A549 (cell line): Measurements from ENCODE around the gene BEAN1.
"Not testable (repeated sequence)": the region's sequence is repeated elsewhere in the genome, so short reads cannot be mapped to it uniquely, and the experiment has no call there.

Experiments
- BCL3 ChIP-seq: fragments of >200 bp; sonication (Bioruptor Twin); formaldehyde crosslinking; IDR thresholded peaks from 3 replicates; pipeline ENCODE4 v1.6.1; 2016
- BHLHE40 ChIP-seq: IDR thresholded peaks from 2 replicates; pipeline ENCODE4 v1.6.1; 2012; ENCODE audit warnings: low read depth, low read length, inconsistent platforms
- CTCF ChIP-seq: fragments of >200 bp; sonication (Bioruptor Twin); formaldehyde crosslinking; IDR thresholded peaks from 3 replicates; pipeline ENCODE4 v1.5.1; 2016
- EP300 ChIP-seq, 2 experiments: fragments of >200 bp; sonication (Bioruptor Twin); formaldehyde crosslinking; IDR thresholded peaks; 2 replicates in 1 of 2; 3 replicates in 1 of 2; pipeline ENCODE4 v1.6.1; 2016 to 2017
- JUN ChIP-seq, 2 experiments: fragments of >200 bp; sonication (Bioruptor Twin); formaldehyde crosslinking; IDR thresholded peaks; 2 replicates in 1 of 2; 3 replicates in 1 of 2; pipeline ENCODE4 v1.6.1; 2016 to 2017
- MAX ChIP-seq: IDR thresholded peaks from 2 replicates; pipeline ENCODE4 v1.6.1; 2012
- MAZ ChIP-seq: fragments of 150-350 bp; IDR thresholded peaks from 2 replicates; pipeline ENCODE4 v1.6.1; 2014; ENCODE audit warnings: antibody characterized with exemption, low read depth, low read length, borderline replicate concordance
- MYC ChIP-seq: IDR thresholded peaks from 2 replicates; pipeline ENCODE4 v1.6.1; 2012; ENCODE audit warnings: mild to moderate bottlenecking, inconsistent platforms, low read length, improper control_type of control experiment, borderline replicate concordance
- POLR2A ChIP-seq: IDR thresholded peaks from 2 replicates; pipeline ENCODE4 v1.6.1; 2012; ENCODE audit warnings: mild to moderate bottlenecking, low read length
- RAD21 ChIP-seq, 2 experiments: fragments of >200 bp in 1 of 2; sonication (Bioruptor Twin) in 1 of 2; formaldehyde crosslinking in 1 of 2; IDR thresholded peaks in 1 of 2; conservative IDR thresholded peaks in 1 of 2; 2 replicates in 1 of 2; 3 replicates in 1 of 2; pipeline ENCODE4 v1.6.1; 2012 to 2018; ENCODE audit warnings: inconsistent platforms in 1 of 2
- TF ChIP-seq, protein P1 (sequence below): fragments of 150-350 bp; IDR thresholded peaks from 2 replicates; pipeline ENCODE4 v1.6.1; 2014; ENCODE audit warnings: low read depth, mild to moderate bottlenecking, low read length

DNA sequence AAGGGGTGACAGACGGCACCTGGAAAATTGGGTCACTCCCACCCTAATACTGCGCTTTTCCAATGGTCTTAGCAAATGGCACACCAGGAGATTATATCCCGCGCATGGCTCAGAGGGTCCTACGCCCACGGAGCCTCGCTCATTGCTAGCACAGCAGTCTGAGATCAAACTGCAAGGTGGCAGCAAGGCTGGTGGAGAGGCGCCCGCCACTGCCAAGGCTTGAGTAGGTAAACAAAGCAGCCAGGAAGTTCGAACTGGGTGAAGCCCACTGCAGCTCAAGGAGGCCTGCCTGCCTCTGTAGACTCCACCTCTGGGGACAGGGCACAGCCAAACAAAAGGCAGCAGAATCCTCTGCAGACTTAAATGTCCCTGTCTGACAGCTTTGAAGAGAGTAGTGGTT lies 69.1 kb downstream of the BEAN1 start:
- not testable (repeated sequence) for TF ChIP-seq CTCF; MAX; BCL3; RAD21 (conservative IDR thresholded peaks at IDR 0.05 in 1 of 2, IDR thresholded peaks at IDR 0.05 in 1 of 2); JUN (IDR thresholded peaks at IDR 0.05); POLR2A; MAZ; EP300 (IDR thresholded peaks at IDR 0.05); MYC; BHLHE40
- TF ChIP-seq, protein P1, sequence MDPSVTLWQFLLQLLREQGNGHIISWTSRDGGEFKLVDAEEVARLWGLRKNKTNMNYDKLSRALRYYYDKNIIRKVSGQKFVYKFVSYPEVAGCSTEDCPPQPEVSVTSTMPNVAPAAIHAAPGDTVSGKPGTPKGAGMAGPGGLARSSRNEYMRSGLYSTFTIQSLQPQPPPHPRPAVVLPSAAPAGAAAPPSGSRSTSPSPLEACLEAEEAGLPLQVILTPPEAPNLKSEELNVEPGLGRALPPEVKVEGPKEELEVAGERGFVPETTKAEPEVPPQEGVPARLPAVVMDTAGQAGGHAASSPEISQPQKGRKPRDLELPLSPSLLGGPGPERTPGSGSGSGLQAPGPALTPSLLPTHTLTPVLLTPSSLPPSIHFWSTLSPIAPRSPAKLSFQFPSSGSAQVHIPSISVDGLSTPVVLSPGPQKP = not testable (repeated sequence)
